HG03558 (cell line): ENCODE results near the gene PPP1R2B.
A peak's percentile ranks its signal among the peaks of the same experiment; 100 is the strongest.
"Not testable (repeated sequence)": the region's sequence is repeated elsewhere in the genome, so short reads cannot be mapped to it uniquely, and the experiment has no call there.

Experiments
- ATAC-seq: cut with Tn5 transposase; IDR thresholded peaks from one replicate; pipeline ENCODE4 v1.9.1; 2021; ENCODE audit warnings: moderate number of reproducible peaks; ENCODE audit not compliant: unreplicated experiment; ENCODE audit errors: extremely low read depth

PPP1R2B gene

DNA sequence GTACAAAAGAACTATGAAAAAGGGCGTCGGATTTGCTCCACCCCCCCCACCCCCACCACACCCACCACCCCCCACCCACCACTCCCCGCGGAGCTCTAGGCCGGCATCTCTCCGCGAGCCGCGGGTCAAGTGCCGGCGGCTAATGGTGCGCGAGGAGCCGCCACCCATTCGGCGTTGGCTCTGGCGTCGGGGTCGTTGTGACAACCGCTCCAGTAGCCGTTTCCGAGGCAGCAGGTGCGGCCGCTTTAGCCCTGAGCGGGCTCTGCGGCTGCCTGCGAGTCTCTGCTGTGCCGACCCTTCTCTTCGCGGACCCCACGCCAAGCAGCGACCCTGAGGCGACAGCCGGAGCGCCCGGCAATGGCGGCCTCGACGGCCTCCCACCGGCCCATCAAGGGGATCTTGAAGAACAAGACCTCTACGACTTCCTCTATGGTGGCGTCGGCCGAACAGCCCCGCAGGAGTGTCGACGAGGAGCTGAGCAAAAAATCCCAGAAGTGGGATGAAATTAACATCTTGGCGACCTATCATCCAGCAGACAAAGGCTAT lies at the start of gene PPP1R2B:
Gene PPP1R2B, plus strand, starts transcription at position 90 of the 546 bp plus-strand sequence. Its CDS starts 268 bp downstream, at position 358.
- ATAC-seq, result no peak

DNA sequence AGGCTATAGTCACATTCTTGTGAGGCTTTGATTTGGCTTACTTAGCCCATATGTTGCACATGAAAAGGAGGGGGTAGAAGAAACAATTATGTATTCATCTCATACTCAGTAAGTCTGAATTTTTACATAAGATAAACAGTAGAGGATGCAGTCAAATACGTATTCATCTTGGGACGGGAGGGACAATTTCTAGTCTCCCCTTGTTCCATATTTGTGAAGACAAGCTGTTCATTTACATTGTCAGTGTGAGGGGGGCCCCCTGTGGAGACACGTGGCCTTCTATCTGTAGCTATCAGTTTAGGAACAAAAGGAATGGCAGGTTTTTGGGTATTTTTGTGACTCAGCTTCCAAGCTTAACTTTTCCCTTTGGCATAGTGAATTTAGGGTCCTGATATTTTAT lies 49.2 kb upstream of the PPP1R2B start:
- ATAC-seq, result no peak

DNA sequence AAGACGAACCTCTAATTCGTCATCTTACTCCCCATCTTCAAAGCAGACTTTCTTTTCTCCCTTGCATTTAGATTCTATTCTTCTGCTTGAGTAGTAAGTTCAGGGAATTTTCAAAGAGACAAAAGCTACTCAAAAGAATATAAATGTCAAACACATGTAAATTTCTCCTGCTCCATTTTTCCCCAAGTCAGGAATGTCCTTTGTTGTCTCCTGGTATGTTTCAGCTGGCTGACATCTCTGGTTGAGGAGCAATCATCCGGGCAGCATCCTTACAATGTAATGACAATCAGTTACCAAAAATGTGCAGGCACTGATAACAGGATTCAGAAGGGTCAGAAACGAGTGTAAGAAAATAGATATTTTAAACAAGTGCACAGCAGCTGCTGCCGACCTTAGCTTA lies 47.6 kb upstream of the PPP1R2B start:
- ATAC-seq, result no peak

DNA sequence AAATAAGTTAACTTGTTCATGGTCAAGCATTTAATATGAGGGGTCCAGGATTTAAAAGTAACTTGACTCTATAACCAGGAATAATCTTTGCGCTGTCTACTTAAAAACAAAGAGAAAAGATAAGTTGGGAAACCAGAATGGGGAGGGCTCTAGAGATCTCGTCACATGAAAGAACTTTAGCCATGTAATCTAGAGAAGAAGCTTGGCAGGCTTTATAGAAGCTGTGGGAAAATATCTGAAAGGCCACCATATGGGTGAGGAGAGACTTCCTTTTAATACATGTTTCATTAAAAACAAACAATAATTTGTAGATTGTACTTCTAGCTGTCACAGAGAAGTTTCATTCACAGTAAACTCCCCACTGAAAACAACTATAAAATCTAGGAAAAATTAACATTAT lies 46.7 kb upstream of the PPP1R2B start:
- ATAC-seq, result no peak

DNA sequence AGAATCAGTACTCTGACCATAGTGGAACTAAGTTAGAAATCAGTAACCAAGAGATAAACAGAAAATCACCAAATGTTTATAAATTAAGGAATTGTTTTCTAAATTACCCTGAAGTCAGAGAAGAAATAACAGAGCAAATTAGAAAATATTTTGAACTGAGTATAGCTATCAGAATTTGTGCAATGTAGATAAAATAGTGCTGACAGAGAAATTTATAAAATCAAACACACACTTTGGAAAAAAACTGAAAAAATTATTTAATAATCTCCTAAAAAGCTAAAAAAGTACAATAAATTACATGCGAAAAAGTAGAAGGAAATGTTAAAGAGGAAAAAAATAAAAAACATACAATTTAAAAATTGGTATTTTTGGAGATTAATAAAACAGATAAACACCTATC lies 37.1 kb upstream of the PPP1R2B start:
- ATAC-seq, result no peak

DNA sequence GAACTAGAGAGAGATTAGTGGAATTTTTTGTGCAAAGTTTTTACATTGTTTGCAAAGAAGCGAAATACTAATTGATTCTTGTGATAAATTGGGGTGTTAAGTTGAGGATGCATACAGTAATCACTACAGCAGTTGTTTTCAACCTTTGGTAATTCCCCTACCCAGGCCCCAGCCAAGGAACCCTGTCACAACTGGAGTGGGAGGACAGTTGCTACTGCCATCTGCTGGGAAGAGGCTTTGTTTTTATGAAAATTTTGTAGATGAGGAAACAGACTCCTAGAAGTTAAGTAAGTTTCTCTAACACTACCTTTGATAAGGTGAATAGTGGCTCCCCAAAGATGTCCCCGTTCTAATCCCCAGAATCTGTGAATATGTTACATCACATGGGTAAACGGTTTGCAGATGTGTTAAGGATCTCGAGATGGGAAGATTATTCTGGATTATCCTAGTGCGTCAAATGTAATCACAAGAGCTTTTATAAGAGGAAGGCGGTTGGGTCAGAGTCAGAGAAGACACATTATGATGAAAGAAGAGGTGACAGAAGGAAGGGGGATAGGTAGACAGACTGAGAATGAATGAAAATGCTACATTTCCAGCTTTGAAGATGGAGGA lies 34.0 kb upstream of the PPP1R2B start:
- ATAC-seq, result no peak

DNA sequence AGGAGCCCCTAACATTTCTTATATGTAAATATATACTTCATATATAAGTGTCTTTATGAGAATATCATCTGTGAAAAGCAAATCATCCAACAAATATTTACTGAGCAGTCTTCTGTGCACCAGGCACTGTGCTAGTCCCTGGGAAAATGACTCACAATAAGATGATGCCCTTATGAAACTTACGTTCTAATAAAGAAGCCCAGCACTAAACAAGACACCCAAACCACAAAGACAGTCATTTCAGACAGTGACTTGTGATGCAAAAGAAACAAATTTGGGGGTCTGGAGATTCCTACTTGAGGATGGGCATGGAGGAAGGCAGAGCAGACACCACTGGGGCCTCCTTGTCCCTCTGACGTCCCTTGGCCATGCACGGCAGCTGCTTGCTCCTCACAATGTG lies 30.6 kb upstream of the PPP1R2B start:
- ATAC-seq, result no peak

DNA sequence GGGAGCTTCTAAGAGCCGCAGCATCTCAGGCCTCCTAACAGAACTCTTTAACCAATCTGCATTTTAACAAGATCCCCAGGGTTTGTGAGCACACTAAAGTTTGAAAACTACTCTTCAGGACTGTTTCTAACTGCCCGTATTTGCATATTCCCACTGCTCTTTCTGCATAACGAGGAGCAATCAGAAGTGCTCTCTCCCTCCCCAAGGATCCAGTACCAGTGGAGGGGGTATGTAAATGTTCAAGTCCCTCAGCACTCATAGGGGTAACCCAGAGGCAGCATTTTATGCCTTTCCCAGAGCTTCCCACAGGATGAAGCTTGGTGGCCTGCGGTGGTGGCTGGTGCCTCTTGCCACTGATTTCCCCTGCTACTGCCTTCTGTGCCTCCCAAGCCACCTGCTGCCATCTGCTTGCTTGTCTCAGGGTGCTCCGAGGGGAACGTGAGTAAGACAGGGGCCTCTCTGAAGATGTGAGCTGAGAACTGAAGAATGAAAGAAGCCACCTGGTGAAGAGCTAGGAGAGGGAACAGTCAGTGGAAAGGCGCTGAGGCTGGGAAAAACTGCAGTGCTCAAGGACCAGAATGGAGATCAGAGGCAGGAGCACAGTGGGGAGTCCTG lies 30.0 kb upstream of the PPP1R2B start:
- ATAC-seq, result no peak

DNA sequence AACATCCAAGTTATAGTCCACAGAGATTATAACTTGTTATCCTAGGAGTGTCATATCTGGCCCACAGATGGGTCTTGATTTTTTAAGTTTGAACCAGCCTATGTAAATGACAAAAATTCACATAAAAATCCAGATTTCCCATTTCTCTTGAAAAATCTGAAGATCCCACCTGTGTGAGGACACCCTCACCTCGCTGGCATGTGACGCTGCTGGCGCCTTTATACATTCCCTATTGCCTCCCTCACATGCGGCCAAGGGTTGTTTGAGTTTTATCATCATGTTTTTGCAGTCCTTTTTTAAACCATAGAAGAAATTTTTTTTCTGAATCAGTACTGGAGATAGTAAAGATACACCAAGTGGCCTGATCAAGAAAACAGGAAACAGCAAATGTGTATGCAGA lies 25.9 kb upstream of the PPP1R2B start:
- no peak for ATAC-seq

DNA sequence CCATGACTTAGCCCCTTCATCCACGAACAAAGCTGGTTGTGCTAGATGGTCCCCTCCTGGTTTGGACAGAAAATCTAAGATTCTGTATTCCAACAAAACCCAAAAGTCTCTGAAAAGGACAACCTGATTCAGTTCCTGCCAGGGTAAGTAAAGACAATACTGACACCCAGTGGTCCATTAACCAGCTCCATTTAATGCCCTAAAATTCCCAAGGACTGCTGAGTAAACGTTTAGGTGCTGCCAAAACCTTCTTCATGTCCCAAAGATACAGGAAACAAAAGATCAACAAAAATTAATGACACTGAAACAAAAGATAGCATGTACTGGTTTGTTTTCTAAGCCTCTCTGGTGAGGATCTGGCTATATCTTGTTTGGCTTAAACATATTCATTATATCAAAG lies 25.3 kb upstream of the PPP1R2B start:
- ATAC-seq, result no peak

DNA sequence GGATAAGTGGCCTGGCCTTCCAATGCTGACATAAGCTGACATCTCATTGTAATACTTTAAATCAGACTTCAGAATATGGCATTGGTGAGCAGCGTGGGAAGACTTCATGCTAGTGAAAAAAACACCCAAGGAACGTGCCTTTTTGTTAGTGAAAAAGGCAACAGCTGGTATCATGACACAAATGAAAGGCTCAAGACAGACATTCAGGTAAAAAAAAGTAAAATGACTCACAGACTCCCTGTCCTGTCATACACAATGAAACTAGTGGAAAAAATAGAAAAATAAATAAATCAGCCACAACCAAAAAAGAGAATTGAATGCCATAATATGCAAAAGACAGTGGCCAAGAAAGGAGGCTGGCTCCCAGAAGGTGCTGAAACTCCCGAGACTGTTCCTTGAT lies 24.4 kb upstream of the PPP1R2B start:
- no peak for ATAC-seq

DNA sequence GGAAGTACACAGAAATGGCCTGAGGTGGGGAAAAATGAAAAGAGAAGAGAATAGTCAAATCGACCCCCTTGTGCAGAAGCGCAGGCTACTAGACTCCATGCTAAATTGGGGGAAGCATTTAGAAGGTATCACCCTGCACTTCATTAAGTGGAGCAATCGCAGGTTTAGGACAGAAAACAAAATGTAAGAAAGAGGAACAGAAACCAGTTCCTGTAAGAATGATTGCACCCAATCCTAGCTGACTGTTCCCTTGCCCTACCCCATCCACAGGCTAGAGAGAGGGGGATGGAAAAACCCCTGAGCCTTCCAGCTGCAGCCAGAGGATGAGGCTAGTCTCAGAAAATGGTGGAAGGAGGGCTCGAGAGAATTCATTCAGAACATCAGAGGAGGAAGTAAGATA lies 23.9 kb upstream of the PPP1R2B start:
- ATAC-seq, result peak; percentile 48

DNA sequence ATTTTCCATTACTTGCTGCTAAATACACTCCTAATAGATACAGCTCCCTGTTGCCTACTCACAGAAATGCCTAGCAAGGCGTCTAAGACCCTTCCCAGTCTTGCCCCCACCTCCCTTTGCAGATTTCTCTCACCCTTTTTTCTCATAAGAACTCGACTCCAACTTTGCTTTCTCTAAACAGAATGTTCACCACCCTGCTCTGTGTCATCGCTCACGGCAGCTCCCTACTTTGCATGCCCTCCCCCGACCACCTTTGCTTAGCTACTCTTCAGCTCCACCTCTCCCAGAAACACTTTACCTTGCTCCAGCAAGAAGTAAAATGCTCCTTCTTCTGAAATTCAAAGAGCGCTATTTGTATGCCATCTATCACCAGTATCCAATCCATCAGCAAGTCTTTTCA lies 15.2 kb upstream of the PPP1R2B start:
- no peak for ATAC-seq

DNA sequence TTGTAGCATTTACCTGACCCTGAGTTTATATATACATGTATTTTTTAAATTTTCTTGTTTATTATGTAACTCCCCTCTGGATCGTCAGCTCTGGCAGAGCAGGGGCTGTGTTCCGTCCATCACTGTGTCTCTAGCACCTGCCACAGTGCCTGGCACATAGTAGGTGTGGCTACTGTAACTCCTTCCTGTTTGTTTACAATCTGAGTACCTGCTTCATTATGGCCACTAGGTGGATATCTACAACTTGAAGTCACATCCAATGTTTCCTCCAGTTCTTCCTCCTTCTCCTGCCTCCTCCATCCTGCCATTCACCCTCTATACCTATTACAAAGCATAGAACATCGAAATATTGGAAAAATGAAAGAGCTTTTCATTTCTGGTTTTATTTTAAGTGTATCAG lies 14.2 kb upstream of the PPP1R2B start:
- ATAC-seq, result no peak

DNA sequence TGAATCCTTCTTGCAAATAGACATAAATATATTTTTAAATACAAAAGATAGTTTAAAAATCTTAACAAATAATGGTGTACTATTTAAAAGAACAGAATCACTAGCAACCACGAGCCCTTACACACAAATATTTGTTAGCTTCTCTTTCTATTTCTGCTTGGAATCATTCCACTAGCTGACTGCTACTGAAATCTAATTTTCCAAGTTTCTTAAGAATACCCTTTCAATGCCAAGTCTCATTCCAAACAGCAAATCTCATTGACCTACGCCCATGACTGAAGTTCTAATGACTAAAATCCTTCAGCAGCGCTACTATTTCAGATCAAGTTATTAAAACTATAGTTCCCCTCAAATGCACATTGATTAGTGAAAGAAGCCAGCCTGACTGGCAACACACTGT lies 13.2 kb upstream of the PPP1R2B start:
- no peak for ATAC-seq

DNA sequence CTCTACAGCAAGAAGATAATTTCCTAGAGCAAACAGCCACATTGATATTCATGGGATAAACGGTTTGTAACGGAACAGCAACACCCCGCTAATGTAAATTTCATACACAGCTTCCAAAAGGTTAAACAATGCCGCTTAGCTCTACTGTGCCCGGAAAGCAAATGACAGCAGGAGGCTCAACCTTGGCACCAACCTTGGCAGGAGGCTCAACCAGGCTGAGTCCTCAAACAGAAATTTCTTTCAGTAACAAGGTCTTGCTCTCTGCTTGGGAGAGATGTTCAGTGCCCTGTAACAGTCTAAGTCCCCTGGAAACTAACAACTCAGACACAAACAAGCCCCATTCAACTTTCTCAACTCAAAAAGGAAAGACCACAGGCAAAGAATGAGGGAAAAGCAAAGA lies 11.1 kb upstream of the PPP1R2B start:
- ATAC-seq, result no peak

DNA sequence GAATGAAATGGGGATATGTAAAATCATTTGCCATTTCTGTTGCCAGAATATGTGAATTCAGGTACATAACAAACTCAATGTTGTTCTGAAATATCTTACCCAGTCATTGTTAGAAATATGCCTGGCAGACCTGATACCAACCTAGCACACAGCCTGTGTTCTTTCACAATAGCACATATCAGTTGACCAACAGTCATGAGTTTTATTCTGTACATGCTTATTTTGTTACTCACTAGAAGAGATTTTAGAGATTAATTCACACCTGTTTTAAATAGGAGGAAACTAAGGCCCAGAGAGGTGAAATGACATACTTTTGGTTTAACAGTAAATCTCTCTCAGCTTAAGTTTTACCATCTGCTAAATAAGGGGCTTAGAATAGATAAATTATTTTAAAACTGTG lies 8.4 kb upstream of the PPP1R2B start:
- no peak for ATAC-seq

DNA sequence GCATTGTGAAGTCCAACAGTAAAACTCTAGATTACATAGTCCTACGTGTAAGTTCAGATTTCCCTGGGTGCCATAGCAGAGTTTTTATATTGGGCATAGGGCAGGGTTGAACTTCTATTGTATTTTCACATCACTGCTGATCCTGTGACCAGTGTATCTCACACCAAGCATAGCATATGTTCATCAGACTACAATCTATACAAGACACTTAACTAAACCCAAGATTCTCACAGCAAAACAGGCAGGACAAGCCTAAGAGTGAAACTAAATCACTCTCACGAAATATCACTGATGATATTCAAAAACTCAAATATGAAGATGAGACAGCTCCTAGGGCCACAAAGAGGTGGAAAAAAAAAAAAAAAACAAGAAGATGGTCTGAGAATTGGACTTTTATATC lies 3.2 kb upstream of the PPP1R2B start:
- no peak for ATAC-seq

DNA sequence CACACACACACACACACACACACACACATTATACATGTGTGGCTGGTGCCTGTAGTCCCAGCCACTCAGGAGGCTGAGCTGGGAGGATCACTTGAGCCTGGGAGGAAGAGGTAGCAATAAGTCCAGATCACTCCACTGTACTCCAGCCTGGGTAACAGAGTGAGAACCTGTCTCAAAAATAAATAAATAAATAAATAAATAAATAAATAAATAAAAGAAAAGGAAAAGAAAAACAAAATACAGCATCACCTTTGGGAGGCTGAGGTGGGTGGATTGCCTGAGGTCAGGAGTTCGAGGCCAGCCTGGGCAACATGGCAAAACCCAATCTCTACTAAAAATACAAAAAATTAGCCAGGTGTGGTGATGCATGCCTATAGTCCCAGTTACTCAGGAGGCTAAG lies 1.6 kb upstream of the PPP1R2B start:
- ATAC-seq, result not testable (repeated sequence)

DNA sequence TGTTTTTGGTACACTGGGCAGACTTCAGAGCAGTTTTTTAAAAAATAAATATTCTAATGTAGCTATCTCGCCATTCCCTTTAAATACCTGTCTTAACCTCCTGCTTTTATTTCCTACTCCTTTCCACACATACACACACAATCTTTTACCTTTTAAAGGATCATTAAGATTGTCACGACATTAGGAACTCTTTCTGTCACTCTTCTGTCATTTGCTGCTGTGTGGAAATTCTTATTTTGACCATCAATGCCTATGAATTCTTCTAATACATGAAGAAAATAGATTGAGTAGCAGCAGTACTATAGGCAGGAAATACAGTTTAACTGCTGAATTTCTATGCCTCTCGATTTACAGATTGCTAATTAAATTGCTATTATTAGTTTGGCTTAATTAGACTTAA lies 1.8 kb downstream of the PPP1R2B start:
- ATAC-seq, result no peak

DNA sequence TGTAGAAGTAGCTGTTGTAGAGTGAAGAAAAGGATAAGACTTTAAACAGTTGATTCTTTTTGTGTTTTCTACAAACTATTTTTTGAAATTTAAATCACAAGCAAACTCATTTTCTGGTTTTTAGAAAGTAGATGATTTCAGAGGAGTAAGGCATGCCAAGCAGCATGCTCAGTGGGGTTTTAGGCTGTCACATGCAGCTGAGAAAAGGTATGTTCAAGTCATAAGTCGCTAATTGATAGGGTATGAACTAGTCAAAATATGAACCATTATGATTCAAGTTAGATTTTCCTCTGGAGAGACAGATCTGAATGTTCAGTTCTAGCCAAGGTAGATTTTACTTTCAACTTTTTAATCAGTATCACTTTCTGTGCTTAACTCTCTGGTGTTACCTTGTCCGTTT lies 3.0 kb downstream of the PPP1R2B start:
- ATAC-seq, result not testable (repeated sequence)

DNA sequence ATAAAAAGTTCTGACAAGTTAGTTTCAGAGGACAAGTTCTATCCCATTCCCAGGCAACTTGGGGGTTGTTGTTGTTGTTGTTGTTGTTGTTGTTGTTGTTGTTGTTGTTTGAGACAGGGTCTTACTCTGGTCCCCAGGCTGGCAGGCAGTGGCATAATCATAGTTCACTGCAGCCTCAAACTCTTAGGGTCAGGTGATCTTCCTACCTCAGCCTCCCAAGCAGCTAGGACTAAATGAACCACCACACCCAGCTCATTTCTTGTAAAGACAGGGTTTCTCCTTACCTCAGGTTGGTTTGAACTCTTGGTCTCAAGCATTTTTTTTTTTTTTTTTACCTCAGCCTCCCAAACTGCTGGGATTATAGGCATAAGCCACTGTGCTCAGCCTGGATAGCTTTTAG lies 15.3 kb downstream of the PPP1R2B start:
- ATAC-seq, result no peak
